Osteocyte (in vitro differentiated cells): ENCODE results near the gene KPTN. TPM values are rescaled to one million over a fixed set of nuclear protein-coding genes. Genes with fewer than 3 reads are reported as not detected.

Source experiments
- DNase-seq: peaks from one replicate; pipeline ENCODE4 v3.0.0; 2021; ENCODE audit warnings: mixed read lengths; ENCODE audit not compliant: unreplicated experiment; ENCODE audit errors: extremely low spot score
- H3K27ac Mint-ChIP-seq: one replicate; pipeline ENCODE4 v1.8.0; 2021; ENCODE audit warnings: mild to moderate bottlenecking, mixed read lengths; ENCODE audit not compliant: unreplicated experiment
- H3K27me3 Mint-ChIP-seq: one replicate; pipeline ENCODE4 v1.8.0; 2021; ENCODE audit warnings: mixed read lengths; ENCODE audit not compliant: unreplicated experiment
- H3K36me3 Mint-ChIP-seq: one replicate; pipeline ENCODE4 v1.8.0; 2021; ENCODE audit warnings: mixed read lengths; ENCODE audit not compliant: unreplicated experiment
- H3K4me1 Mint-ChIP-seq: one replicate; pipeline ENCODE4 v1.8.0; 2021; ENCODE audit warnings: mixed read lengths; ENCODE audit not compliant: unreplicated experiment
- H3K4me3 Mint-ChIP-seq: one replicate; pipeline ENCODE4 v1.8.0; 2021; ENCODE audit warnings: mild to moderate bottlenecking, moderate library complexity, mixed read lengths; ENCODE audit not compliant: unreplicated experiment
- H3K9me3 Mint-ChIP-seq: one replicate; pipeline ENCODE4 v1.8.0; 2021; ENCODE audit warnings: mixed read lengths; ENCODE audit not compliant: unreplicated experiment
- CTCF ChIP-seq: fragments of 200-600 bp; sonication (generic); IDR thresholded peaks from 2 replicates; pipeline ENCODE4 v1.5.0; 2021; ENCODE audit warnings: antibody characterized with exemption, mild to moderate bottlenecking, moderate library complexity
- total RNA-seq: library from RNA; stranded (reverse); gene quantifications from 2 replicates; pipeline ENCODE4 v1.2.1, GENCODE V29; 2021

Gene KPTN
- total RNA-seq, 1 donor from 2014 or later = 14.5 TPM

DNA sequence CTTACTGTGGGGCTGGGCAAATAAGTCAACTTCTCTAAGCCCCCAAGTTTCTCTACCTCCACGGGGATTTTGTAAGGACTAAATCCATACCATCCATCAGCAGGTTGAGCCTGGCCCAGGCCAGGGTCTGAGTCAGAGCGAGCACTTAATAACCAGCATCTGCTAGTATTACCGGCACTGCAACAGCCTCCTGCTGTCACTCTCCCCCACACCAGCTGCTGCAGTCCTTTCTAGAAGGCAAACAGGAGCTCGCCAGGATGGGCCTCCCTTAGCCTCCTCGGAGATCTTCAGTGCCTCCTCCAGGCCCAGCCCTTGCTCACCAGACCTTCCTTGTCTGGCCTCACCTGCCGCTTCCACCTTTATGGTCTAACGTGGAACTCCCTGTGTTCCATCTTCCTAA is 27.7 kb upstream of the KPTN start:
- H3K36me3 Mint-ChIP-seq = peaks cover 5% of the 10 kb centered on the region
- no peaks in the 10 kb centered on the region for H3K9me3 Mint-ChIP-seq
- H3K4me3 Mint-ChIP-seq = no peak overlapping the region
- DNase-seq = no peak
- no peak for TF ChIP-seq CTCF
- H3K27ac Mint-ChIP-seq = peak overlapping the region; percentile 45
- no peaks in the 10 kb centered on the region for H3K27me3 Mint-ChIP-seq
- H3K4me1 Mint-ChIP-seq = peaks cover 56% of the 10 kb centered on the region

DNA sequence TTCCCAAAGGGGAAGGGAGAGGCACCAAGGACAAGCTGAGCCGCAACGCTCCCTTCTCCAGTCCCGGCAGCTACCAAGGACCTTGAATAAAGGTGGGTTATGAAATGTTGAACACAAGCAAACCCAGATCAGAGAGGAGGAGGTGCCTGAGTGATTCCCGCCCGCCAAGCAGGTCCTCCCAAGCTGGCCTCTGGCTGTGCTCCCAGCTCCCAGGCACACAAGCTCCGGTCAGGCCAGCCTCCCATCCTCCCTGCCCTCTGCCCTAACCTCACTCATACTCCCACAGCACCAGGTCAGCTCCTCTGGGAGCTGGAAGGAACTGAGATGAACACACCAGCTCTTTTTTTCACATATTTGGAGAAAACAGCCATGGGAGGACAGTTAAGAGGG is 27.1 kb upstream of the KPTN start:
- H3K4me3 Mint-ChIP-seq = no peak overlapping the region
- peaks cover 55% of the 10 kb centered on the region for H3K4me1 Mint-ChIP-seq
- H3K27ac Mint-ChIP-seq = no peak overlapping the region

GRCh38 chr19:47510516-47511127 is 26.6 kb upstream of the KPTN start:
- peak overlapping the region; percentile 59 for H3K27ac Mint-ChIP-seq

More for the DNA sequence above, 27.1 kb upstream of the KPTN start:
- TF ChIP-seq CTCF = no peak
- peaks cover 6% of the 10 kb centered on the region for H3K36me3 Mint-ChIP-seq
- no peak for DNase-seq
- H3K9me3 Mint-ChIP-seq = no peaks in the 10 kb centered on the region
- H3K27me3 Mint-ChIP-seq = no peaks in the 10 kb centered on the region

DNA sequence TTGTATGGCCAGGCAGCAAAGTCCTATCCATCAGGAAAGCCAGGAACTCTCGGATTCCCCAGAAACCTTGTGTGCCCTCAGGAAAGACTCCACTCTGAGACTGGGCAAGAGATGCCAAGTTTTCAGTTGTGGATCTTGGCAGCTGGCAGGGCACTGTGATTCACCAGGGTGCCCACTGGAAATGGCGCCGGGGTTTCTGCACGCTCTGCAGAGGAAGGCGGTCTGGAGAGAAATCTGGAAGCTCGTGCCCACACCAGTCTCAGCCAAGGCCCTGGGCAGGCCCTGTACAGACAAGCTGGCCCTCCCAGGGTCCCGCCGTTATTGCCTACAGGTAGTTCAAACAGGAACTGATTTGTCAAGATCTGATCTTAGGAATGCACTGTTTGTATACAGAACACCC is 26.0 kb upstream of the KPTN start:
- H3K9me3 Mint-ChIP-seq = no peaks in the 10 kb centered on the region
- H3K4me3 Mint-ChIP-seq = no peak overlapping the region
- H3K4me1 Mint-ChIP-seq = peaks cover 50% of the 10 kb centered on the region
- peak overlapping the region; percentile 59 for H3K27ac Mint-ChIP-seq
- no peaks in the 10 kb centered on the region for H3K27me3 Mint-ChIP-seq
- DNase-seq = no peak
- H3K36me3 Mint-ChIP-seq = peaks cover 6% of the 10 kb centered on the region
- no peak for TF ChIP-seq CTCF

More at GRCh38 chr19:47510516-47511127, 26.6 kb upstream of the KPTN start:
- DNase-seq = no peak
- H3K4me1 Mint-ChIP-seq = peaks cover 52% of the 10 kb centered on the region
- no peak for TF ChIP-seq CTCF
- H3K27me3 Mint-ChIP-seq = no peaks in the 10 kb centered on the region
- peaks cover 6% of the 10 kb centered on the region for H3K36me3 Mint-ChIP-seq
- no peak overlapping the region for H3K4me3 Mint-ChIP-seq
- no peaks in the 10 kb centered on the region for H3K9me3 Mint-ChIP-seq

DNA sequence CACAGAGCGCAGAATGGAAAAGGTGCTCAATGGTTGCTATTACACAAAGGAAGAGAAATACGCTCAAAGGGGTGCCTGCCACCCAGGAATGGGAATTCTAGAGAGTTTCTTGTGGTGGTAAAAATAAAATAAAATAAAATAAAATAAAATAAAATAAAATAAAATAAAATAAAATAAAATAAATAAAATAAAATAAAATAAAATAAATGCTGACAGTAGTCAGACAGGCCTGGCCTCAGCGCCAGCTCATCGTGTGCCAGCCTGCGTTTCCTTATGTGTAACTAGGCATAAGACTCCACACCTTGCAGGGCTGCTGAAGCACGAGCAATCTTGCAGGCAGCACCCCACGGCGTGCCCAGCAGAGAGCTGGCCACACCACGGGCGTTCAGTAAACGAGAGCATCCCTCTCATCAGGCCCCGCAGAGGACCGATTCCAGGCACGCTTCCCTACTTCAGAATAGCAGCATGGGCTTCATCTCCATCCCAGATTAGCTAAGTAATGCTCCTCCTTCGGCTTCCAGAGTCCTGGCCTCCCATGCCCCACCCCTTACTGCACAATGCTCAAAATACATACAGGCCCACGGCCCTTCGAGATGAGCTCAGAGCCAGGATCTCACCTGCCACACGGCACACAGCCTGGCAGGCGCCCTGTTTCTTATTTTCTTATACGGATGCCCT is 25.3 kb upstream of the KPTN start:
- Mint-ChIP-seq H3K27me3 (no peaks in the 10 kb centered on the region), H3K4me3 (no peak overlapping the region), H3K27ac (no peak overlapping the region)

More for the DNA sequence above, 25.3 kb upstream of the KPTN start:
- no peak for DNase-seq
- no peak for TF ChIP-seq CTCF
- H3K9me3 Mint-ChIP-seq = no peaks in the 10 kb centered on the region
- H3K36me3 Mint-ChIP-seq = peaks cover 6% of the 10 kb centered on the region
- peaks cover 44% of the 10 kb centered on the region for H3K4me1 Mint-ChIP-seq
